GM21528 (cell line): ENCODE measurements around the gene BRD4.
"Not testable (repeated sequence)": the region's sequence is repeated elsewhere in the genome, so short reads cannot be mapped to it uniquely, and the experiment has no call there.

Experiments
- ATAC-seq: cut with Tn5 transposase; IDR thresholded peaks from one replicate; pipeline ENCODE4 v1.9.1; 2021; ENCODE audit warnings: mild to moderate bottlenecking, moderate library complexity; ENCODE audit not compliant: unreplicated experiment, low FRiP score

BRD4 gene

DNA sequence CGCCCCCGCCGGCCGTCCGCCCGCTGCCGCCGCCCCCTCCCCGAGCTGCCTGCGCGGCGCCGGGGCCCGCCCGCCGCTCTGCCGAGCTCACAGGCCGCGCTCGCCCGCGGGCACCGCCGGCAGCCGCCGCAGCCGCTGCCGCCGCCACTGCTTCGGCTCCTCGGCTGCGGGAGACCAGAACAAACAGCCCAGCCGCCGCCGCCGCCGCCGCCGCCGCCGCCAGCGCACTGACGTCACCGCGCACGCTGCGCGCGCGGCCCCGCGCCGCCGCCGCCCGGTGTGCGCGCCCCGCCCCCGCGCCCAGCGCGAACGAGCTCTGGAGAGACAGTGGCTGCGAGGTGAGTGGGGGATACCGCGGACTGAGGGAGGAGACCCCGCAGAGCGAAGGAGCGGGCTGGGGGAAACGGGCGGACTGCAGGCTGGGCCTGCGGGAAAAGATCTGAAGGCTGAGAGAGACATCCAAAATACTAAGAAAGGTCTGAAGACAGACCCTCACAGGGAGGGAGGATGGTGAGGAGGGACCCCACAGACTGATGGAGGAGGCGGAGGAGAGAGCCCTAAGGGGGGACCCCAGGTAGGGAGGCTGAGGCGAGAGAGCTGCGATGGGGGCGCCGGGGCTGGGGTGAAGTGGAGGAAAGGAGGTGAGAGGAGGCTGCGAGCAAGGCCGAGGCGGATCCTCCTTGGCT is at the start of gene BRD4:
Gene BRD4 (minus strand): TSS at position 229 of the 686 bp plus-strand sequence. CDS start 59,440 bp downstream, outside the sequence.
- ATAC-seq: peak; percentile 49

DNA sequence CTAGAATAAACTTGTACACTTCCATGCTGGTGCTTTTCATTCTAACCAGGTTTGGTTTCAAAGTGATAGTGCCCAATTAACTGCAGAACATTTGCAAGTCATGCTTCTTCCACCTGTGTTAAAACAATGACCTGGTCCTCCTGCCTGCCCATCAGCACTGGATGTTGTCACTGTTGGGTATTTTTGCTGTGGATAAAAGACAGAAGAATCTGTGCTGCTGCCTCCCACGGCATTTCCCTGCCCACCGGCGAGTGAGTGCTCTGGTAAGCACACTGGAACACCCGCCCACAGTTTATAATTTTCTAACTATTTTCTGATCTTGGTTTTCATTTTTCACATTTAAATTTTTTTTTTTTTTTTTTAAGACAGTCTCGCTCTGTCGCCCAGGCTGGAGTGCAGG is 49.5 kb upstream of the BRD4 start:
- no peak for ATAC-seq

DNA sequence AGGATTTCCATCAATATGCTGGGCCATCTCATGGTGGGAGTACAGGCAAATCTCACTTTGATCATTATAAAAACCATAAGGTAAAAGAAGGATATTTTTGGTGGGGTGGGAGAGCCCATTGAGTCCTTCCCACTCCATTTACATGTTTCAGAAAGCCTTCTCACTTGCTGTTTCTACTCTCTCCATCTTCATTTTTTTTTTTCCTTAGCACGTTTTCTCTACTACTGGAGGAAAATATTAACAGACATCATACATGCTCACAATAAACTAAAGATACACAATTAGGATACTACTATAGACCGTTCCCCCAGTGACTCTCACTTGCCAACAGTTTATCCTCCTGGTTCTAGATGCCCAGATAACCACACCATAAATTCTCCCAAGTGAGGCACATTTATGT is 49.1 kb upstream of the BRD4 start:
- no peak for ATAC-seq

DNA sequence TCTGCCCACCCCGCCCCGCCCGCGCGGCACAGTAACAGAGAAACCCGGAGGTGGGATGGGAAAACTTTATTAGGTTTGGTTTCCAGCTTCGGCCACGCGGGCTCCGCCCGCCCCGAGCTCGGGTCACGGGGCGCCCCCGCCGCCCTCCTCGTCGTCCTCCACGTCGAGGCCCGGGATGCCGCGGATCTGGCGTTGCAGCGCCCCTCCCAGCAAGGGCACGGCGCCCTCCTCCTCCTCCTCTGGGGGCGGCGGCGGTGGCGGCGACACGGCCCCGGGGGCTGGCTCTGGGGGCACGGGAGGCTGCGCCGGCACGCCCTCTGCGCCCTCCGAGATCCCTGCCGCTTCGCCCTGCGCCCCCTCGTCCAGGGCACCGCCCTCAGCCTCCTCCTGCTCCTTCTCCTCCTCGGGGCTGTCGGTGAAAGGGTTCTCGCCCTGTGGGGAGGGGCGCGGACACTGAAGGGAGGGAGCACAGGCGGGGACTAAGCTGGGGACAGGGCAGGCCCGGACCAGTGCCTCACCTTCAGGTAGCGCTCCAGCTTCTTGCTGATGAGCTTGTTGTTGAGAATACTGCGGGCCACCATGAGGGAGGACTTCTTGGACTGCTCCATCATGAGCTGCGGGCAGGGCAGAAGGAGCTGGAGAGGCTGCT is 47.8 kb upstream of the BRD4 start:
- peak; percentile 28 for ATAC-seq

DNA sequence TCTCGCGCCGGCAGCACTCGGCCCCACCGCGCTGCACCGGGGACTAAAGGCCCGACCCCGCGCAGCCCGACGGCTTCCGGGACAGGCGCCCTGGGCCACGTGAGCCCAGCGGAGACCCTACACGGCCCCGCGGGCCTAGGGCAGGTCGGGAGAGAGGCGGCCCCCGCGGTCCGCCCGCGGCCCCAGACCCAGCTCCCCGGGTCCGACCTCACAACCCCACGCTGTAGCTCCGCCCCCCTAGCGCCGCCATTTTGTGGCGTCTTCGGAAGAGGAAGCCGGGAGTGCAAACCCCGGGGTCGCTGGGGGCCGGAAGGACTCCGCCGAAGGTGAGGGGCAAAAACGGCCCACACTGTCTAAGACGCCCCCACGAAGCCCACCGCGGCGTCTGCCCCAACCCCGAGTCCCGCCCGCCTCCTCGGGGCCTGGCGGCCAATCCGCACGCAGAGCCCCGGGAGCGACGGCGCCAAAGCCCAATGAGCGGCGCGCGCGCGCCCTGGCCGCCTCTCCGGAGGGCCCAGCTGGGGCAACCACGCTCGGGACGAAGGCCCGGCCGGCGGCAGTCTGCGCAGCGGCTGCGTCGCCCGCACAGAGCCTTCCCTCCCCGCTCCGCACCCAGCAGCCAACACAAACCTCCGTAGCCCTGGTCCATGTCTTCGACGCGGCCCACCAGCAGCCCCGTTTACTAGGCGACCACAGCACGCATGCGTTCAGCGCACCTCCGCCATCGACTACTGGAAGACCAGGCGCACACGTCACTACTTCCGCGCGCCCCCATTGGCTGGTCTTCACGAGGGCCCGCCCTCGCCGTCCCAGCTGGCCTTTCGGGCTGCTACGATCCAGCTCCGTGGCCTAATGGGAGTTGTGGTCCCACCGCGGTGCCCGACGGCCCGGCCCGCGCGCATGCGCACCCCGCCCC is 47.0 kb upstream of the BRD4 start, which contains the start of gene AKAP8:
Gene AKAP8 (minus strand): TSS at position 705 of the 916 bp plus-strand sequence. CDS start 56 bp downstream, at position 649.
- ATAC-seq: peak; percentile 81

DNA sequence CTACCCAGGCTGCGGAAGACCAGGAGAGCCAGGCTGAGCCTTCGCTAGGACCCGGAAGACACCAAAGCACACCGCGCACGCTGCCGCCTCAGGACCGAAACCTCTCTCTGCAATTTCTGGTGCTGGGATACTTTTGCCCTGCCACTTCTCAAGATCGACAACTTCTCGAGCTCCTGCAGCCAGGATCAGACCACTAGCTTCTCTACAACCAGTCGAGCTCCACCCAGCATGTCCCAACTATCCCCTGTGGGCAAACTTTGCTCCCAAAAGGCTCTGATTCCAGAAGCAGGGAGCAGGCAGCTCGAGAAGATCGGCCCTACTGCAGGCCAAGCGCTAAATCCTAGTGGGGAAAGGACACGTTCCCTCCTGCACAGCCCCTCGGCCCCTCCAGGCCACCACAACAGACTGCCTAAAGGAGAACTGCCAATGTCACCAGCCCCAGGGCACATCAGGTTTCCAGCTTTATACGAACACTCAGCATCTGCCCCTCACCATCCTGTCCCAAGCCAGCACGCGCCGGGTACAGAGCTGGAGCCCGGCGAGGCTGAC is 46.3 kb upstream of the BRD4 start:
- ATAC-seq: no peak

DNA sequence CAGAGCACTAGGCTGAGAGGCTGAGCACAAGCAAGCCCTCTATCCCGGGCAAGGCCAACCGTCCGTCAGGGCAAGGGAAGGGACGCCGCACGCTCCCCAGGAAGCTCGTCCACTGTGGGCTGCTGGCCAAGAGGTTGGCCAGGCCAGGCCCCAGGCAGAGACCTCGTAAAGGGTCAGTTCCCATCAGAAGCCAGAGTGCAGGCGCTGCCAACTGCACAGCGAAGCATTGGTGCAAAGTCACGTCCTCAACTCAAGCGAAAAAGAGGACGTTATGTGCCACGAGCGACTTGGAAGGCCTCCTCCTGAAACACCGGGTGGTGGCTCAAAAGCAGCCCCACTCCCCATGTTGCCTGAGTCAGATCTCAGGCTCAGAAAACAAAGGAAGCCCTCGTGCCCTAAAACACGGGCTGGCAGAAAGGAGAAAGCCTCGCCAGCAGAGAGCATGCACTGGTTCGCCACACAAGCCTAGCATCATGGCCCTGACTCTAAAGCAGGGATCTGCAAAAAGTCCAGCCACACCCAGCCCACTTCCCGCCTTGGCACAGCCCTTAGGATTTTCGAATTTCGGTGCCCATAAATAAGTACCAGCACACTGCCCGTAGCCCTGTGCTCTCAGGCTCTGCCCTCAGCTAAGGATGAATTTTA is 42.6 kb upstream of the BRD4 start:
- no peak for ATAC-seq

DNA sequence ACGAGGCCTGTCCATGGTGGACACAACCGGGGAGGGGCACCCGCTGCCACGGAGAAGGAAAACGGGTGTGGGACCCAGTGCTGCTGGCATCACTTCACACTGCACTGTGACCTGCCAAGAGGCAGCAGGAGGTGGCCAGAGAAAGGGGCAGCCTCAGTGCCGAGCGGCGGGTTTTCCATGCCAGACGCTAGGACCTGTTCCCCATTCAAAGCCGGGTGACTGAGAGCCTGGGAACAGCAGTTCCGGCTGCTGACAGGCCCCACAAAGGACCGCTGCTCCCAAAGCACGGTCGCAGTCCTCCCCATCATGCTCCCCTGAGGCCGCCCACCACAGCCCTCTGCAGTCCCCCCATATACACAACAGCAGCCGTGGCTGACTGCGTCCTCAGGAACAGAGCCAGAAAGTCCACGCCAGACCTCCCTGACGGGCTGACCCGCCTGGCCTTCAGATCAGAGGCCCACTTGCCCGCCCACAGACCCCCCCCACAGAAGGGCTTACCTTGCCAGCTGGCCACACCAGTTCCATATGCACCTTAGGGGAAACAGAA is 41.8 kb upstream of the BRD4 start:
- no peak for ATAC-seq

DNA sequence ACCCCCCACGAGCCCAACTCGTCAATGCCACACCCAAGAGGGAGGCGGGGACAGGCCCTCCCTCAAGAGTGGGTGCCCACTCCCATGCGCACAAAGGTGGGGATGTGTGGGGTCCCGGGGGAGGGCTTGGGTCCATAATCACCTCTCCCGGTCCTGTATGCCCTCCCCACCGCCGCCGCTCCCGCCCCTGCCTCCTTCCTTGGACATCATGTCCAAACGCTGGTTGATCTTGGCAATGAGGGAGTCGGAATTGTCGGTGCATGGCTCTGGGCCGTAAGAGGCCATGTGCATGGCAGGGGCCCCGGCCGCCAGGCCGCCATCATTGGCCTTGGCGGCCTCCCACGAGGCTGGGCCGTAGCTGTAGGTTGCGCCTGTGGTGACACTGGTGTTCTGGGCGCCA is 41.3 kb upstream of the BRD4 start:
- ATAC-seq: no peak

DNA sequence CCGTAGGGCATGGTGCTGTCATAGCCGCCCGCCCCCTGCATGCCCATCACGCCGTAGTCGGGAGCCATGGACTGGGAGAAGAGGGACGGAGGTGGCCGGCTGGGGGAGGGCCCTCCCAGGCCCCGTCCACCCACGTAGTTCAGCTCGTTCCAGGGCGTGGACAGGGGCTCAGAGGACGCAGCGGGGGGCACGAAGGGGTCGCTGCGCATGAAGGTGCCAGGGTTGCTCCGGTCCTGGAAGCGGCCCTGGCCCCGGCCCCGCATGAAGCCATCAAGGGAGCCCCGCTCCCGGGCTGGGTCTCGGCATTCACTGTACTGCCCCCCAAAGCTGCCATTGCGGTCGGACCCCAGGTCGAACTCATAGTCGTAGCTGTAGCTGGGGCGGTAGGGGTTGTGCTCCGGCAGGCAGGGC is 40.6 kb upstream of the BRD4 start:
- no peak for ATAC-seq

DNA sequence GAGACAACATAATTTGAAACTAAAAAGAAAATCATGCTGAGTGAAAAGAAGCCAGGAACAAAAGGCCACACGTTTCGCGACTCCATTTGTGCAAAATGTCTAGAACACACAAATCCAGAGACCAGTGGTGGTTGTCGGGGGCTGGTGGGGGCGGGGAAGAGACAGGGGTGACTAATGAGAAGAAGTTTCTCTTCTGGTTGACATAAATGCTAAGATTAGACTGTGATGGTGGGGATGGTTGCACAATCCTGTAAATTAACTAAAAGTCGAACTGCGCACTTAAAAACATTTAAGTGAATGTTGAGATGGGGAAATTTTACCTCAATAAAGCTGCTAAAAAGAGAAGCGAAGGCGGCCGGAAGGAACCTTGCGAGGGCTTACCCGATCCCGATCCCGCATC is 40.1 kb upstream of the BRD4 start:
- ATAC-seq: no peak

DNA sequence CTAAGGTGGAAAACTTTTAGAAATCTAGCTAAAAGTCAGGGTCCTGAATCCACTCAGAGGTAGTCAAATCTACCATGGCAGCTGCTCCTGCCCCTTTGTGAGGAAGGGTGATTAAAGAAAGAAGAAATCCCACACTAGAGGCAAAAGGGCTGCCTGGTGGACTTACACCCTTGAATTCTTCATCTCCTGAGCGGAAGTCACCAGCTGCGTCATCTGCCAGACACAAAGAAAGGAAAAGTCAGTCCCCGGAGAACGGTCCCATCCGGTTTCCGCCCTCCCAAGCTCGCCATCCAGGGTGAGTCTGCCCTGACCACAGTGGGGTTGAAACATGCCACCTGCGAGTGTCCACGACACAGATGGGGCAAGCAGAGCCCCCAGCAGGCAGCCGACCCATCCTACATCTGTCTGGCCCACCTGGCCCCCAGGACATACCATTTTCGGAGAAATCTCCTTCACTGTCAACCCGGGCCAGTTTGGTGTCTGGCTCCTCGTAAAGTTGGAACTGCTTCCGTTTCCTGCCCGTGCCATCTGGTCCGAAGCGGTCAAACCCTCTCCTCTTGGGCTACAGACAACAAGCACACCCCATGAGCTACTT is 39.5 kb upstream of the BRD4 start:
- ATAC-seq: no peak

DNA sequence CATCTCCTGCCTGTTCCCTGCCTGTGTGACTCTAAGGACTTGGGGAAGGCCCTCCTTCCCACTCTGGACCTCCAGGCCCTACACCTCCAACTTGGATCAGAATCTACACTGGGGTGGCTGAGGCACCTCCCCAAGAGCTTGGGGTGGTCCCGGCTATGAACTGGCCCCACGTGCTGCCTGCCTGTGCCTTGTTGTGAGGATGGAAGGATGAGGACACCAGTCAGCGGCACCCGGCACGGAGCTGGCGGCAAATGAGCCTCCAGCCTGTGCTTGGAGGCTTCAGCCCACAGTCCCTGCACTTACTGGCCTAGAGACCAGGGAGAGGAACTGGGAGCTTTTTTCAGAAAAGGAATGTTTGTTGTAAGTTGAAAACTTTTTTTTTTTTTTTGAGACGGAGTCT is 38.8 kb upstream of the BRD4 start:
- no peak for ATAC-seq

DNA sequence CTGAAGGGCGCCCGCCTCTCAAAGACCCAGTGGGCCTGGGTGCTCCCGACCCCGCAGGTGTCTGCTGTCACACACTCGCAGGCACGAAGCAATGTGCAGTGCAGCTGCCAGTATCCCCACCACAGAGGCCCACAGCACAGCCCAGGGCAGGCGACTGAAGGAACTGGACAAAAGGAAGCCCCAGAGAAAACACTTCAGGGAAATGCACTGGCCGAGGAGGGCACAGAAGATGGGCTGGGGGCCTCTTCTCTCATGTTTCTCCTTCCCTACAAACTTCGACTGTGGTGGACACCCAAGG is 37.2 kb upstream of the BRD4 start:
- ATAC-seq: no peak

DNA sequence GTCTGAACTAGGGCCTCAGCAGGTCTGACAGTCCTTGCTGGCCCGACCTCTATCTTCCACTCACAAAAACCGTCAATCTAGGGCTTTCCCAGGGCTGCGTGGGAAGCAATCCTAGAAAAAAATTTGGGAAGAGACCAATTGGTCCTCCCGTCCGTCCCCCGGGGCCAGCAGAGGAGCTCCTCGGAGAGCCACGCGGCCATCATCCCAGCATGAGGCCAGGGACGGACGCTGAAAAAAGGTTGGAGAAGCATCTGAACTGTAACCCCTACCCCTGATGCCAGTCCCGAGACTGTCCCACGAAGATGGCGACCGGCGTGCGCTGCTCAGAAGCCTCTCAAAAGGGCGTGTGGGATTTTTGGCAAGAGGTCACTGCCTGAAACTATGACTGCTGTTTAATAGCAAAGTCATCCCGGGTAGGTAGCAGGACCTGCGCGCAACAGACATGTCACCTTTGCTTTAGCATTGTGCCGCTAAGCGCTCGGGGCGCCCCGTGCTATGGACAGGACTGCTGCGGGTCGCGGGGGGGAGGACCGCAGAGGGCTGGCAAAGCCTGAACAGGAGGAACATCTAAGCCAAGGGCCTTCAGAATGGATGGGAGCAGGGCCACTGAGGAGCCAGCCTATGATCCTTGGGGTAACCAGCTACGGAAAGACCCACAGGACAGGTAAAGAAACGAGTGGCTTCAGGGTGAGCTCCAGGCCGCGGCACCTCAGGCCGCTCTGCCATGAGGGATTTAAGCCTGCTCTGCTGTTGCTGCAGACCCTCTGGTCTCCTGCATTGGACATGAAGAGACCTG is 36.7 kb upstream of the BRD4 start:
- ATAC-seq: no peak

DNA sequence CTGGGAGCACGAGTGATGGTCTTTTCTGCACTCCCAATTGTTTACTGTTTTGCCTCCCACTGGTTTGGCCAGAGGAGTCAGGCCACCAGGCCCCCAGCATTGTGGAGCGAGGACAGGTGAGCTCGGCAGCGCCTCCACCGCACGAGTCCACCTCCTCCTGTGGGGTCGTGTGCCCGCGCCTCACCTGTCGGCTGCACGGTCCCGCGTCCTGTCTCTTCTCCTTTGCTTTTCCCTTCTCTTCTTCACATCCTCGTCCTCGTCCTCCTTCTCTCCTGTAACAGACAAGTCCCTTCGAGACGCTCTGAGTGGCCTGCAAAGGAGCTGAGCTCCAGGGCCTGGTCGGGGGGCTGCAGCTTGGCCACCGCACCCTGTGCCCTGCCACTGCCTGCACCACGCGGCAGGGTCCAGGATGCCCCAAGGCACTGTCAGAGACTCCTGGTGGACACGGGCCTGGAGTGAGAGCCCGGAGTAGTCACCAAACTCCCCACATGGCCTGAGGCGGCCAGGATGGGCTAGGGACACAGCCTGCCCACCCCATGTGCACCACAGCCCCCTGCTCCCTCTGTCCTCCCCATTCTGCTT is 35.8 kb upstream of the BRD4 start:
- no peak for ATAC-seq

DNA sequence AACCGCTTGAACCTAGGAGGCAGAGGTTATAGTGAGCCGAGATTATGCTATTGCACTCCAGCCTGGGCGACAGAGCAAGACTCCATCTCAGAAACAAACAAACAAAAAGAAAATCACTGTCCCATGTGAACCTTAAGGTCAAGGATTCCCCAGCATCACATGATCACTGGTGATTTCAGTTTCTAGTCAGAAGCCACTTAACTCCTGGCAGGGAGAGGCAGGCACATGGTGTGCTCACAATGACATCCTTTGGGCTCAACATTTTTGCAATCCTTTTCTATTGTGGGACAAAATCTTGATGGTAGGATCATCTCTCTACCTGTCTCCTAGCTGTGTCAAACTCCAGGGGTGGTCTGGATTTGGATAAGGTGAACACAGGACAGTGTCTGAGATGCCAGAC is 35.1 kb upstream of the BRD4 start:
- ATAC-seq: no peak

DNA sequence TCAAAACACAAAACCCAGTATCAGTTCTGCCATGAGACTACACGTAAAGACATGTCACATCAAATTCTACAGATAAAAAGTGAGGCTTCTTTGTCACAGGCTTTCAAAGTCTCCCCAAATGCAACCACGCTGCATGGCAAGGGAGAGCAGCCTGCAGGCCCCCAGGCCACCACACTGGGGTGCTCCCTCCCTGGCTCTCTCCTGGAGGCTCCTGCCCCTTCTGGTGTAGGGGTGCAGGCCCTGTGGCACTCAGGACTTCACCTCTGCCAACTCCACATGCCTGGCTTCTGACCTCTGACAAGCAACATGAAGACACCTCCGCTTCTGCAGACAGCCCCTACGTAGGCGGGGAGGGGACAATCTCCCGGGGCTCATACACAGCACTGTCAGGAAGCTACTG is 32.9 kb upstream of the BRD4 start:
- no peak for ATAC-seq

DNA sequence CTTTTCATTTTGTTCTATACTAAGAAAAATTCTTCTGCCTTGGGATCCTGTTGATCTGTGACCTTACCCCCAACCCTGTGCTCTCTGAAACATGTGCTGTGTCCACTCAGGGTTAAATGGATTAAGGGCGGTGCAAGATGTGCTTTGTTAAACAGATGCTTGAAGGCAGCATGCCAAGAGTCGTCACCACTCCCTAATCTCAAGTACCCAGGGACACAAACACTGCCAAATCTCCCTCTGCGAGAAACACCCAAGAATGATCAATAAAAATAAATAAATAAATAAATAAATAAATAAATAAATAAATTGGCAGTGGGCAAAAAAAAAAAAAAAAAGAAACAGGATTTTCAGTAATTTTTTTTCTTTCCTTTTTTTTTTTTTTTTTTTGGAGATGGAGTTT is 31.5 kb upstream of the BRD4 start:
- ATAC-seq: not testable (repeated sequence)
